ENCODE data around the gene ESYT2. TPM values are rescaled to one million over a fixed set of nuclear protein-coding genes. Genes with fewer than 3 reads are reported as not detected.

Gene ESYT2
- total and polyA plus RNA-seq, 2 of the 4 experiments (the other 2 are of a cell fraction), result 26.7 to 69.9 TPM

GRCh38 chr7:158832994-158833393 lies 3.7 kb upstream of the ESYT2 start:
- H3K79me1 ChIP-seq (ENCODE audit: low read depth in 1 of 2, low read length in 2 of 2), result no peaks in the 10 kb centered on the region
- TF ChIP-seq RCOR1 (IDR thresholded peaks at IDR 0.05; ENCODE audit: insufficient replicate concordance, low read length) (no peak), MAFK (IDR thresholded peaks at IDR 0.05; ENCODE audit: low read depth, low read length) (no peak), USF2 (IDR thresholded peaks at IDR 0.05; ENCODE audit: low read depth, low read length) (no peak), BHLHE40 (IDR thresholded peaks at IDR 0.05; ENCODE audit: low read depth, low read length) (no peak), MAZ (IDR thresholded peaks at IDR 0.05; ENCODE audit: borderline replicate concordance, low read depth, low read length) (no peak), NFE2L2 (IDR thresholded peaks at IDR 0.05; ENCODE audit: low read depth, low read length) (no peak), MXI1 (IDR thresholded peaks at IDR 0.05; ENCODE audit: borderline replicate concordance, low read depth, low read length) (no peak), SMC3 (IDR thresholded peaks at IDR 0.05; ENCODE audit: low read depth, low read length) (no peak), RAD21 (IDR thresholded peaks at IDR 0.05; ENCODE audit: low read length) (no peak)
- ChIA-PET CTCF (no interaction called here), POLR2A (ENCODE audit: unreplicated experiment) (no interaction called here)
- H3K18ac ChIP-seq (ENCODE audit: low read depth, low read length), result no peak overlapping the region
- H2AFZ ChIP-seq (replicated peaks; ENCODE audit: low read length, poor library complexity), result no peak overlapping the region
- in situ Hi-C loops (cut with MboI; ENCODE audit: low sequenced_read_pairs), result no loop called here
- H3K4ac ChIP-seq (ENCODE audit: low read depth, low read length), result no peak overlapping the region
- H3K4me1 ChIP-seq (ENCODE audit: control insufficient read depth, insufficient read depth, low read length), result no peaks in the 10 kb centered on the region
- no peak overlapping the region for H3K56ac ChIP-seq (ENCODE audit: extremely low read depth, insufficient read depth, low read length)
- ATAC-seq (ENCODE audit: low read depth), result no peak
- H2AK9ac ChIP-seq (replicated peaks; ENCODE audit: low read depth, low read length, poor library complexity), result no peak overlapping the region
- no peak for DNase-seq
- H3K27ac ChIP-seq (ENCODE audit: insufficient read depth, low read length), result no peak overlapping the region
- no peak overlapping the region for H2BK5ac ChIP-seq (ENCODE audit: low read depth, low read length, poor library complexity, severe bottlenecking)
- H2BK120ac ChIP-seq (ENCODE audit: low read depth, low read length), result no peak overlapping the region
- no peak overlapping the region for H3K4me3 ChIP-seq (ENCODE audit: insufficient read depth, low read depth, low read length)
- H4K5ac ChIP-seq (ENCODE audit: low read depth, low read length), result no peak overlapping the region
- H2BK15ac ChIP-seq (ENCODE audit: low read depth, low read length), result no peak overlapping the region
- dilution Hi-C loops (cut with HindIII; ENCODE audit: low sequenced_read_pairs, unreplicated experiment), result no loop called here
- no peak overlapping the region for H4K91ac ChIP-seq (ENCODE audit: insufficient read depth, low read depth, low read length)
- H2BK20ac ChIP-seq (ENCODE audit: low read depth, low read length), result no peak overlapping the region
- no peak overlapping the region for H3K4me2 ChIP-seq (ENCODE audit: low read depth, low read length)
- H3K23ac ChIP-seq (ENCODE audit: low read depth, low read length), result no peak overlapping the region
- peaks cover 4% of the 10 kb centered on the region; the same call in 1 of the 2 replicates for H4K20me1 ChIP-seq (ENCODE audit: insufficient read depth, low read length)
- no peak overlapping the region for H4K8ac ChIP-seq (ENCODE audit: low read depth in 2 of 2, low read length in 2 of 2)
- H3K14ac ChIP-seq (replicated peaks; ENCODE audit: low read depth, low read length), result no peak overlapping the region
- H3K27me3 ChIP-seq (ENCODE audit: control insufficient read depth, insufficient read depth, low read length), result peaks cover 3% of the 10 kb centered on the region
- intact Hi-C loops (cut with micrococcal nuclease), result no loop called here
- WGBS, 2 experiments (ENCODE audit: extremely low coverage in 2 of 2, insufficient read length in 1 of 2), result no CpG with 5 or more reads among the region's 3 CpGs
- no peak overlapping the region for H2AK5ac ChIP-seq (ENCODE audit: low read depth, low read length)
- no peaks in the 10 kb centered on the region for H3K36me3 ChIP-seq (ENCODE audit: control insufficient read depth, insufficient read depth, low read length)
- H3K9me3 ChIP-seq (ENCODE audit: control insufficient read depth, insufficient read depth, low read length), result no peaks in the 10 kb centered on the region
- no peaks in the 10 kb centered on the region for H3K9me1 ChIP-seq (ENCODE audit: insufficient read depth, low read length)
- H3K9ac ChIP-seq (ENCODE audit: low read depth, low read length), result no peak overlapping the region
- no TSS peak for BruUV-seq (replicated peaks)
